HG02678 (cell line): ENCODE results near the gene SLC7A8.

Source experiments
- ATAC-seq: cut with Tn5 transposase; IDR thresholded peaks from one replicate; pipeline ENCODE4 v1.9.1; 2021; ENCODE audit warnings: mild to moderate bottlenecking, moderate library complexity; ENCODE audit not compliant: unreplicated experiment

SLC7A8 gene

DNA sequence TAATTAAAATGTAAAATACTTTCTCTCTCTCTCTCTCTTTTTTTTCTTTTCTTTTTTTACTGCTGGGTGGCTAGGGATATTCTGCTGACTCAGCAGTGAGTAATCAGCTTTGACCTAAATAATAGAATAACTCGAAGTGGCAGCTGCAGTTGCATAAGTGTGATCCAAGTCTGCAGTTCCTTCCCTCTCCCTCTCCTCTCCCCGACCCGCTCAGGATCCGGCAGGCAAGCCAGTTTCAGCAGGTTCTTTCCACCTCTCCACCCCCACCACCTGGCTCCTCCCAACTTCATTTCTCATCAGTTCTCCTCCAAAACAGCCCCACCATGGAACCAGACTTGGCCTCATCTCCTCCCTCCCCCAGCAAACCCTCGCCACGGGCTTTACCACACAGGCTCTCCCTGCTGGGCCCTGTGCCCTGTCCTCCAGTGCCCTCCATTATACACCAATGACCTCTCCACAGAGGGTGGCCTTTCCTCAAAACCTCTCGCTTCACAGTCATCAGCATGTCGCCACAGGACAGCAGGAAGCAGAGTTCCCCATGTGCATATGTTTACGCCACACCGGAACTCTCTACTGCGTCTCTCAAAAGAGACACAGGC is 22.4 kb downstream of the SLC7A8 start:
- ATAC-seq, result no peak

DNA sequence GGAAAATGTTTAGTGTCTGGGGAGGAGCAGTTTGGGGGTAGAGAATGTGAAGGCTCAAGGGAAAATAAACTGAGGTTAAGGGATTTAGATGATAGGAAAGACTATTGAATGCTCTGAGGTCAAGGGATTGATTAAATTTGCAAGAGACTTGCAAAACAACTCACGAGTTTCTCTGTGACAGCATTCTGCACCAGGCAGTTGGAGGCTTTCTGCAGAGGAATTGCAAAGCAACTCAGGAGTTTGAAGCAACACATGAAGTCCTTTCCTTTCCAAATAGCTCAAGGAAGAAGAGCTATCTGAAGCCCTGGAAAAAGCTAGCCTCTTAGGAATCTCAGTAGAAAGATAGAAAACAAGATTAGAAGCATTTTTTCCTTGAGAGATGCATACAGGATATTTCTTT is 23.9 kb downstream of the SLC7A8 start:
- no peak for ATAC-seq

GRCh38 chr14:23158779-23159178 is 24.7 kb downstream of the SLC7A8 start:
- ATAC-seq, result no peak

DNA sequence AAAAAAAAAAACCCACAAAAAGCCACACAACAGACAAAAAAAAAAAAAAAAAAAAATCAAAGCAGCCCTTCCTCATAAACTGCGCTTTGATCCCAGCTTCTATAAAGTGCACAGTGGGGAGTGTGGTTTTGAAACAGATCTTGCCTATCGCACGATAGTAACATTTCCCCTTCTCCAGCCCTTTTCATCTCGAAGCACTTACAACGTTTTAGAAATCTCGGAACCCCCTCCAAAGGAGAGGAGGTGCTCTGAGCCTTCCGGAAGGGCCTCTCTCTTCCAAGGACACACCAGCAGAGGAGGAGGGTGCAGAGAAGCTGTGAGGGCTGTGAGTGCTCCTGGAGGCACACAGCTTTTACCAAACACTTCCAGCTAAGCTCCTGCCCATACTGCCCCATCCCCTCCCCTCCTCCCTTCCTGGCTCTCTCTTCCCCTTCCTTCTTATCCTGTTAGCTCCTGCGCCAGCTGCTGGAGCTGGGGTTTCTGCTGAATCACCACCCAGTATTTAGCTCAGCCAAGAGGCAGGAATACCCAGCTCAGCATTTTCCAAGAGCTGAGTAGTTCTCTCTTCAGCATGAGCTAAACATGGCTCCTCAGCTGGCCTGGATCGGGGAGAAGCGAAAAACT is 28.4 kb downstream of the SLC7A8 start:
- ATAC-seq, result no peak

- ATAC-seq, result no peak
Observed at GRCh38 chr14:23153851-23154796, 29.3 kb downstream of the SLC7A8 start.

DNA sequence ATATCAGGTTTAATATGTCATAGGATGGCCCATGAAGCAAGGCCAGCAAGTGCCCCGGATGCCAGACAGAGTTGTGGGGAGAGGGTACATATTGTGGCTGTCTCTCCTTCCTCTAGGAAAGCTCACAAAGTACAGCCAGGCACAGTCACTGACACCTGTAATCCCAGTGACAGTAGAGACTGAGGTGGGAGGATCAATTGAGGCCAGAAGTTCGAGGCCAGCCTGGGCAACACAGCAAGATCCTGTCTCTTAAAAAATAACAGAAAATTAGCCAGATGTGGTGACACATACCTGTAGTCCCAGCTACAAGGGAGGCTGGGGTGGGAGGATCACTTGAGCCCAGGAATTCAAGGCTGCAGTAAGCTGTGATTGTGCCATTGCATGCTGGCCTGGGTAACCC is 32.1 kb downstream of the SLC7A8 start:
- no peak for ATAC-seq

- ATAC-seq, result no peak
Observed at GRCh38 chr14:23149745-23150144, 33.7 kb downstream of the SLC7A8 start.

GRCh38 chr14:23148591-23149249 is 34.7 kb downstream of the SLC7A8 start:
- ATAC-seq, result no peak

GRCh38 chr14:23147676-23148075 is 35.8 kb downstream of the SLC7A8 start:
- ATAC-seq, result no peak

DNA sequence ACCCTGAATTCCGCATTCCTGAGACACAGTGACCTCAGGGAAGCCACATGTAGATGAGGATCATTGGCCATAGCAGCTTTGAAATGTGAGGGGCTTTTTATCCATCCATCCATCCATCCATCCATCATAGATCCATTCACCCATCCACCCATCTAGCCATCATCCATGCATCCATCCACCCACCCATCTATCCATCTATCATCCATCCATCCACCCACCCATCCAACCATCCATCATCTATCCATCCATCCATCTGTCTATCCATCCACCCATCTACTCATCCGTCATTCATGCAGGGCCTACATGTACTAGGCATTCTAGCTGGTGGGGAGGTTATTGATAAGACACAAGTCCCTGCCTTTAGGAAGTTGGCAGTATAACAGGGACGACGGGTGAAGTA is 36.5 kb downstream of the SLC7A8 start:
- ATAC-seq, result no peak

DNA sequence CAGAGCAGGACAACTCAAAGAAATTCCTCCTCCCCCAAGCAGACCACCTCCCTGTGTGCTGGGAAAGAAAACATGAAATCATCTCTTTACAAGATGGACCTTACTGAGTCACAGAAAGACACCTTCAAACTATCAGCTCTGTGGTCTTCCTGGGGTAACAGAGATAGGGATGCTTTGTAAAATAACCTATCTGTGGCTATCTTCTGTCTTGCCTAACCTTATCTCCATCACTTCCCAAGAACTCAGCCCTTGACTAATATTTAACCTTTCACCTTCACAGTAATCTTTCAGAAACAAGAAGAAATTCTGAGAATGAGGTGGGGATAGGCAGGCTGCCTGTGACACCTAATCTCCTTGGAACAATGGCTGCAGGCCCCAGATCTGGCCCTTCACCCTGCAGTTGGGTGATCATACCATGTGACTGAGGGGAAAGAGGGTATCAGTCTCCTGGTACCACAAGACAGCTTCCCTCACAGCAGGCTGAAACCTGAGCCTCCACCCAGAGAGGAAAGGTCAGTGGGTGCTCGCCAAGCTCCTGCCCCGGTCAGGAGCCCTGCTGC is 37.0 kb downstream of the SLC7A8 start:
- no peak for ATAC-seq

DNA sequence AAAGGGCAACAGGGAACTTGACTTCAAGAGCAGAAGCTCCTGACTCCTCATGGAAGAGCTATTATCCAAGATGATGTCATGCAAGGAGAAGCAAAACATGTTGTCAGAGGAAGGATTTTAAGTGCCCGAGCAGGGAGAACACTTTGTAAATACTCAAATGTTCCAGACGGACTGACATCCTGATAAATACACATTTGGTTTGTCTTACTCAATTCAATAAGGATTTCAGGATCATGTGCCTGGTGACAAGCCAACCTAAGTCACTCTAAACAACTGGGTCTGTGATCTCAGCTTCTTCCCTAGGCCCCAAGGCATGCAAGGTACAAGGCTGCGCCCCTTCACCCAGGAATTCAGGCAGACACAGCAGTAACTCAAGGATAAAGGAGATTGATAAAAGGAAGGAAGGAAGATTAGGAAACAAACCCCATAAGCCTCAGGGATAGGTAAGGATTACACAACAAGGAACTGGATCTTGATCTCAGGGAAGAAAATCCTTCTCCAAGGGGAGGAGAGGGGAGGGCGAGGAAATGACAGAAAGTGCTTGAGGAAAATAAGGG is 37.6 kb downstream of the SLC7A8 start:
- ATAC-seq, result no peak

DNA sequence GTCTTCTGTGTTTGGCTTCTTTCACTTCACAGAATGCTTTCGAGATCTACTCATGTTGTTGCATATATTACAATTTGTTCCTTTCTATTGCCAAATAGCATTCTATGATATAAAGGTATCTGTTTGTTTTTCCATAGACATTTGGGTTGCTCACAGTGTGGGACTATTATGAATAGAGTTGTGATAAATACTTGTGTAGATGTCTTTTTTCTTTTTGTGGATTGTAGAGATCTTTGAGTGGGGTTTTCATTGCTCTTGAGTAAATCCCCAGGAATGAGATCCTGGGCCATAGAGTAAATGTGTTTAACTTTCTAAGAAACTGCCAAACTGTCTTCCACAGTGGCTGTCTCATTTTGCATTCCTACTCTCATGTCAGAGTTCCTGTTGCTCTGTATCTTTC is 39.5 kb downstream of the SLC7A8 start:
- no peak for ATAC-seq

GRCh38 chr14:23142826-23143225 is 40.6 kb downstream of the SLC7A8 start:
- ATAC-seq, result no peak

GRCh38 chr14:23141706-23142444 is 41.6 kb downstream of the SLC7A8 start:
- ATAC-seq, result no peak

DNA sequence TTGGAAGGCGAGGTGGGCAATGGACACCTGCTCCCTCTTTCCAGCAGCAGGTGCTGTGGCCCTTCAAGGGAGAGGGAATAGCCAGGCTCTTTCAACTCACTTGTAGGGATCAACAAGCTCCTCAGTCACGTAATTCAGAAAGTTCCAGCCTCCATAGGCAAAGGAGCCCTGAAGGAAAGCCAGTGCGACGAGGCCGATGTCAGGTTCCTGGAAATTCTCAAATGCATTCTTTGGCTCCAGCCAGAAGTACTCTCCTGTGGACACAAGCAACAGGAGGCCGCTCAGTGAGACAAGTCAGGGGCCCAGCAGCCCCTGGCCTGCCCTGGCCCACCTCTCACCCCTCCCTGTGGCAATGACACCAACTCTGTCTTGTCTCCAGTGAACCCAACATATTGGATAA is 43.1 kb downstream of the SLC7A8 start:
- no peak for ATAC-seq

DNA sequence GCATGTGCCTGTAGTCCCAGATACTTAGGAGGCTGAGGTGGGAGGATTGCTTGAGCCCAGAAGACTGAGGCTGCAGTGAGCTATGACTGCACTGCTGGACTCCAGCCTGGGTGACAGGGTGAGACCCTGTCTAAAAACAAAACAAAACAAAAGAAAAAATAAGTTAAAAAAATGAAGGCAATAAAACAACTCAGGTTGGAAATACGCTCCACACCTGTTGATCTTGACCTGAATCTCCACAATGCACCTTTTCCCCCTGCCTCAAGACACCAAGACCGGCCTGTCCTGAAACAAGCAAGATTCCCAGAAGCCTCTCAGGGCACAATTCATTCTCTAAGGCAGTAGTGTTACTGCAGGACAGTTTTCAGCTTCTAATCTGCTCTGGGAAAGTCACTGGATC is 43.6 kb downstream of the SLC7A8 start:
- no peak for ATAC-seq

DNA sequence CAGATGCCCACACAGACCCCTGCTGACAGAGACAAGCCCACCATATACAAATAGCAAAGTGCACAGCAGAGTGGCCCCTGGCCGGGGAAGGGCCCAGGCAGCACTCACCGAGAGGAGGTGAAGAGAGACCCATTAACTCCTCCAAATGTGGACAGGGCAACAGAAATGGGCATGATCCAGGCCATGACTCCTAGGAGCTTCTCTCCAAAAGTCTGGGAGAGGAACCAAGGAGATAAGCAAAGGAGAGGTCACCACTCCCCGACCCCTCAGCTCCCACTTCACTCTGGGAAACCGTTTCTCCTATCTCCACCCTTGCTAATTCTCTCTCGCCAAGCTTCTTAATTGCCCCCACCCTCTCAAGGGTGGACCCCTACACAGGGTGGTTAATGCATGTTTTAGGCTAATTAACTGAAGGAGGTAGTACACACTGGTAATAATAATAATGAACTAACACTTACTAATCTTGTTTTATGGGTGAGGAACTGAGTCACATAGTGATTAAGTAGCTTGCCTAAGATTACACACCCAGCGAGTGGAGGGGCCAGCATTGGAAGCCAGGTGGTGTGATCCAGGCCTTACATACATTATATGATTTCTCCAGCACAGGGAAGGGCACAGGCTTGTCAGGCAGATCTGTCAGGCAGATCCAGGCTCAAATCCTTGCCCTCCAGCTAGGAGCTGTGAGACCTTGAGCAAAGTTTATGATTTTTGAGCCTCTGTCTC is 45.5 kb downstream of the SLC7A8 start:
- no peak for ATAC-seq

- no peak for ATAC-seq
Observed at GRCh38 chr14:23137192-23137812, 46.2 kb downstream of the SLC7A8 start.
